ENCODE results near the gene CPNE7. TPM values are rescaled to one million over a fixed set of nuclear protein-coding genes. Genes with fewer than 3 reads are reported as not detected.

The CPNE7 gene
- total and polyA plus RNA-seq, 2 of the 8 experiments (the other 6 are each of a cell fraction or from before 2014, with no cell fraction given), result 10.0 to 23.7 TPM

- TF ChIP-seq ZNF274 (IDR thresholded peaks at IDR 0.05; ENCODE audit: borderline replicate concordance, extremely low read depth, low read length) (no peak), CHD1 (IDR thresholded peaks at IDR 0.05; ENCODE audit: low read depth, low read length) (no peak)
Observed at GRCh38 chr16:89588413-89589109, 13.0 kb downstream of the CPNE7 start (continued).

Data from H1 (cell line).